ENCODE results near the gene COL23A1.

The COL23A1 gene

GRCh38 chr5:178553517-178553916 lies 36.7 kb downstream of the COL23A1 start:
- DNase-seq = no peak

- DNase-seq = no peak
These were observed 38.7 kb downstream of the COL23A1 start for GRCh38 chr5:178551468-178551867.

GRCh38 chr5:178551059-178551458 lies 39.1 kb downstream of the COL23A1 start:
- no peak for DNase-seq

- DNase-seq = no peak
These were observed 41.4 kb downstream of the COL23A1 start for GRCh38 chr5:178548746-178549145.

- DNase-seq = no peak
These were observed 42.3 kb downstream of the COL23A1 start for GRCh38 chr5:178547753-178548415.

GRCh38 chr5:178547052-178547666 lies 43.0 kb downstream of the COL23A1 start:
- no peak for DNase-seq

- no peak for DNase-seq
These were observed 43.5 kb downstream of the COL23A1 start for GRCh38 chr5:178546675-178547033.

GRCh38 chr5:178545941-178546674 lies 44.1 kb downstream of the COL23A1 start:
- no peak for DNase-seq

- DNase-seq = no peak
These were observed 45.0 kb downstream of the COL23A1 start for GRCh38 chr5:178545176-178545575.

- no peak for DNase-seq
These were observed 45.9 kb downstream of the COL23A1 start for GRCh38 chr5:178544166-178544834.

- DNase-seq = no peak
These were observed 47.7 kb downstream of the COL23A1 start for GRCh38 chr5:178542455-178542854.

GRCh38 chr5:178540526-178540925 lies 49.7 kb downstream of the COL23A1 start:
- DNase-seq = no peak

GRCh38 chr5:178538741-178539229 lies 51.4 kb downstream of the COL23A1 start:
- DNase-seq = no peak

- no peak for DNase-seq
These were observed 52.5 kb downstream of the COL23A1 start for GRCh38 chr5:178537467-178538371.

- DNase-seq = no peak
These were observed 53.4 kb downstream of the COL23A1 start for GRCh38 chr5:178536541-178537466.

GRCh38 chr5:178535299-178536175 lies 54.7 kb downstream of the COL23A1 start:
- DNase-seq = no peak

GRCh38 chr5:178533136-178533535 lies 57.1 kb downstream of the COL23A1 start:
- no peak for DNase-seq

GRCh38 chr5:178532666-178533065 lies 57.5 kb downstream of the COL23A1 start:
- DNase-seq = no peak

GRCh38 chr5:178532236-178532635 lies 58.0 kb downstream of the COL23A1 start:
- no peak for DNase-seq

GRCh38 chr5:178531786-178532185 lies 58.4 kb downstream of the COL23A1 start:
- DNase-seq = no peak
